Measurements from ENCODE around the gene TNFRSF21. TPM values are rescaled to one million over a fixed set of nuclear protein-coding genes. Genes with fewer than 3 reads are reported as not detected.

The TNFRSF21 gene
- 88.1 and 150 TPM in 2 replicates for total RNA-seq

GRCh38 chr6:47309291-47310130 lies at the start of gene TNFRSF21:
Gene TNFRSF21 (minus strand): TSS chr6:47309905. CDS start chr6:47309511, 394 bp downstream.

Other genes with a start within 250 kb of the TNFRSF21 start
- gene CD2AP, start 167.9 kb upstream of the TNFRSF21 start, total RNA-seq, result 36.6 and 54.5 TPM in 2 replicates